ENCODE measurements around the gene TTC3. TPM values are rescaled to one million over a fixed set of nuclear protein-coding genes. Genes with fewer than 3 reads are reported as not detected.

Gene TTC3
- total RNA-seq, 1 experiment from 2014 or later: 71.9 TPM

- DNase-seq (ENCODE audit: low spot score): no peak
Measured at GRCh38 chr21:37224861-37225839, 152.1 kb downstream of the TTC3 start.

DNA sequence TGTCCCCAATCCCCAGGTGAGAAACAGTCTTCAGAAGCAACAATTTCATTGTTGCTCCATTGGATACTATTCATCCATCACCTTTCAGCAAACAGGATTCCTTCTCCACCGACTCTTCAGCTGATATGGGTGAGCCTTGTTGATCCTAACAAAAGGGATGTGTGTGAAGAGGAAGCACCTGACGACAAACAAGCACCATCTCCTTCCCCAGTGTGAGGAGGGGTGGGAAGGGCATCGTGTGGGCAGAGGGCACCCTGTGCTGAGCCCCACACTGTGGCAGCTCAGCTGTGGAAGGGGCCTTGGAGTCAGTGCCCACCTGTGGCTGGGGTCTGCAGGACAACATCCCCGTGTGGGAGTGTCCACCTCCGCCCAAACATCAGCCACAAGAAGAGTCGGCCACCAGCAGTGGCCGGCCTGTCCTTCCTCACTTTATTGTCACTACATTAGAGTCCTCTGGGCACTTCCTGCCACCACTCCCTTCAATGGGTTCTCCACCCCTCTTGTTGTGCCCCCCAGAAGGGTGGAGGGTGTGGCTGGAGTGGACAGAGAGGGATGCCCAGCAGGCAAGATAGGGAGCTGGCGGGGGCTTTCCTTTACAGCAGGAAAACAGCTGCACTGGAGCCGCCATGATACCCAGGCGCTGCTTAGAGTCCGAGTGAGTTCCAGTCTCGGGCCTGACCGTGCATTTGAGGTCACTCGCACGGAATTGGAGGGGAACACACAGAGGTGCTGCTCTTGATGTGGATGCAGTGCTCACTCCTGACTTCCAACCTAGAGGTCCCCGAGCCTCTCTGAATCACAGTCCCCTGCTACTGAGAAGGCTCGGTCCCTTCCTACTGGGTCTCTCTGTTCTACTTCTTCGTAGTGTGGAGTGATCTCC is 153.2 kb downstream of the TTC3 start:
- DNase-seq (ENCODE audit: low spot score): no peak

DNA sequence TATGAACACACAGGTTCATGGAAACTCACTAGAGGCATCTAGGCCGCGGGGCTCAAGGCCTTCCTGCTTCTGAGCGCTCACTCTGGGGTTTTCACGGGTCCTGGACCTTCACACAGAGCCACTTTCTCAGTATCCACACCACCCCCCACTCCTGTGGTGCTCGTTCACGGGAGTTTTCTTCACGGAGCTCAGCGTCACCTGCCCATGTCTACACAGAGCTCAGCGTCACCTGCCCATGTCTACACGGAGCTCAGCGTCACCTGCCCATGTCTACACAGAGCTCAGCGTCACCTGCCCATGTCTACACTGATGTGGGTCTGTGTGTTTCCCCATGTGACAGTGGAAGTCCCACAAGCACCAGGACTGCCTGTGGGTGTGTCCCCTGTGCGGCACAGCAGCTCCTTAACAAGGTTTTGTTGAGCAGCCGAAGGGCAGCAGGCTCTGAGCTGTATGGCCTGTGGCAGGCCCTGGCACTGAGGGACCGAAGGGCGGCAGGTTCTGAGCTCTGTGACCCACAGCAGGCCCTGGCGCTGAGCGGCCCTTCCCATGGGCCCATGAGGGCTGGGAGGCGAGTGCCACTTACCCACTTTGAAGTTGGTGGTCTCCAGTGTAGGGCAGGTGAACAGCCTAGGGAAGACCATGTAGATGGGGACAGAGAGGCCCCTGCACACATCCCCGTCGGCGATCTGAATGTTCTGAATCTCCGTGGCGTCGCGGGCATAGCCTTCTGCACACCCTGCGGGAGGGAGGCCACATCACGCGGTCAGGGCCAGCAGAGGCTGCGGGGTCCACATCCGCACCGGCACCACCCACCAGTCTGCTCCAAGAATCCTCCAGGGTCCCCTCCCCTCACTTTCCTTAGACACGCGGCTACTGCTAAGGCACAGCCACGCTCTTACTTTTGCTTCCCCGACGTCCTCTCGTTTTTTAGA is 154.3 kb downstream of the TTC3 start:
- no peak for DNase-seq (ENCODE audit: low spot score)

GRCh38 chr21:37228003-37228400 is 154.9 kb downstream of the TTC3 start:
- DNase-seq (ENCODE audit: low spot score): no peak

GRCh38 chr21:37230632-37231248 is 157.7 kb downstream of the TTC3 start:
- DNase-seq (ENCODE audit: low spot score): peak; percentile 1

GRCh38 chr21:37231249-37231645 is 158.2 kb downstream of the TTC3 start:
- peak; percentile 2 for DNase-seq (ENCODE audit: low spot score)

GRCh38 chr21:37231671-37232070 is 158.6 kb downstream of the TTC3 start:
- peak; percentile 2 for DNase-seq (ENCODE audit: low spot score)

- no peak for DNase-seq (ENCODE audit: low spot score)
Measured at GRCh38 chr21:37232274-37233018, 159.4 kb downstream of the TTC3 start.

GRCh38 chr21:37233551-37234146 is 160.6 kb downstream of the TTC3 start:
- DNase-seq (ENCODE audit: low spot score): peak; percentile 2

DNA sequence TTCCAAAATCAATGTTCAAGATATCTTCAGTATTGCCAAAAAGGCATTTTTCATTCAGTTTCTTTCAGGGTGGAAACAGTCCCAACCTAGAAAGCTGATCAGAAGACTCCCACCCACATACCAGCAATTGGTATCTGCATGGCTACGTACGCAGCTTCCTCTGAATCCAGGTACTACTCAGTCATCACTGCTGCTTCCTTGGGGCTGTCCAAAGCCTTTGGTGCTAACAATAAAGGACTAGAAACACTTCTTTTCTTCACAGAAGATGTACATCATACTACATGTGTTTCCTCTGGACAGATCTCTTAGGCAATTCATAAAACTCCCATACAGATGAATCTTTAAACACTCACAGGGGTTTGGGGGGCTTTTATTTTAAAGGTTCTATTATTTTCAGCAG is 164.3 kb downstream of the TTC3 start:
- DNase-seq (ENCODE audit: low spot score): no peak

DNA sequence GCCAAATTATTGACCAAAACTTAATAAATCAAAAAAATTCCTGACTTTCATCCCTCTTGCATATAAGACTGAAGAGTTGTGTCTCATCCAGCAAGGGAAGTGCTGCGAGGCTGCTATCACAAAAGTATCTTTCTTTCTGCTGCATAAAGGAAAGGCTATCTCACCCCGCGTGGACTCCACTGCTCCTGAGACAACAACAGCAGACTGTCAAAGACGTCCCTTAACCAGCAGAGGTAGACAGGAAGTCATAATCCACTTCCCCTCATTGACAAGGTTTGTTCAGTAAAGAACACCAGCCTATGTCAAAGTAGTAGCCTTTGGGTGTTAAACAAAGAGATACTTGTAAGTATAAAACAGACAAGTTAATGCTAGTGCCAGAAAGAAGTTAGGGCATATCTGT is 164.7 kb downstream of the TTC3 start:
- DNase-seq (ENCODE audit: low spot score): no peak

DNA sequence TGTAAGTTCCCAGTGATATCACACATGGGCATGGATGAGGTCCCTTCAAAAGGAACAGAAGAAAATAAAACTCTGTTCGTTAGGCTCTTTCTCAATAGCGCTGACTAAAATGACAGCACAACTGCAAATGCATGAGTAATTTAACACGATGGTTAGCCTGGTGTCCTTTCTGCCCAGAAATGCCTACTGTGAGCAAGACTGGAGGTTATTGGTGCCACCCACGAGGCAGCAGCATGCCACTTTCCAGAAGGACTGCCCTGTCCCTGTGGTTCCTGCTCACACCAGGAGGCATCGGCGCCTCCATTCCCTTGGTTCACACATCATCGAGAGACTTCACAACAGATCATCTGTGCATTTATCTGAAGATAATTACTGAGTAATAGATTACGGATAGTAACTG is 167.9 kb downstream of the TTC3 start:
- no peak for DNase-seq (ENCODE audit: low spot score)

- DNase-seq (ENCODE audit: low spot score): no peak
Measured at GRCh38 chr21:37241426-37241825, 168.4 kb downstream of the TTC3 start.

DNA sequence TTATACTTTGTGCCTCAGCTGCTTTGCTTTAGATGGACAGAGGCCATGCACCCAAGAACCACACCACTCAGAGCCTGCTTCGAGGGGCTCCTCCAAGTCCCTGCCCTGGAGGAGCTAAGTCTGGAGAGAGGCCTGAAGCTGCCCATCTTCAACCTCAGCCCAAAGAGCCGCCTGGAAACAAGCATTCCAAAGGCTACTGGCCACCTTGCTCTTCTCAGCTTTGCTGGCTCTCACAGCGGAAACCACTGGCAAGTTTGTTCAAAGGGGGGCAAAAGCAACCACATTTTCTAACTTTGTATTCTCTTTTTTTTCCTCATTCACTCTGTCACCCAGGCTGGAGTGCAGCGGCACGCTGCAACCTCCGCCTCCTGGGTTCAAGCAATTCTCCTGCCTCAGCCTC is 170.9 kb downstream of the TTC3 start:
- DNase-seq (ENCODE audit: low spot score): no peak

DNA sequence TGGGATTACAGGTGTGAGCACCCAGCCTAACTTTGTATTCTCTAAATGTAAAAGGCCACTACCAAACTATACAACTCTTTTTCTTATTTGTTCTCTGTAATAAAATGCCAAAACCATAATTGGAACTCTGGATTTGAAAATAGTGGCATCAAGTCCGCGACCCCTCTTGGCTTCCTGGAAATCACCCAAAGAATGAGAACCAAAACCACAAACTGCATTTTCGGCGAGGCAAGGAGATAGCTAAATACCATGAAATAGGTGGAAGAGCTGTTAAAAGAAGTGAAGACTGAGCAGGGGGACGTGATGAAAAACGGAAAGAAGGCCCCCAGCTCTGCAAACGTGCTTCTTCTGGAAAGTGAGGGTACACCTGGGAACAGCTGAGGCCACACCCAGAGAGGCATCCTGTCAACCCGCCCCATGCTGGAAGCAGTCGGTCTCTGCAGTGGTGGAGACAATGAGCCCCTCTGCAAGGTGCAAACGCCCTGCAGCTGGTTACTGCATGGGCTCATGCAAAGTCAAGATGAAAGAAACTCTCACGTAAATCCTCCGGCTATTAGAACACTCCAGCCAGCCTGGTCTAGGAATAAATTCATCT is 171.5 kb downstream of the TTC3 start:
- no peak for DNase-seq (ENCODE audit: low spot score)

DNA sequence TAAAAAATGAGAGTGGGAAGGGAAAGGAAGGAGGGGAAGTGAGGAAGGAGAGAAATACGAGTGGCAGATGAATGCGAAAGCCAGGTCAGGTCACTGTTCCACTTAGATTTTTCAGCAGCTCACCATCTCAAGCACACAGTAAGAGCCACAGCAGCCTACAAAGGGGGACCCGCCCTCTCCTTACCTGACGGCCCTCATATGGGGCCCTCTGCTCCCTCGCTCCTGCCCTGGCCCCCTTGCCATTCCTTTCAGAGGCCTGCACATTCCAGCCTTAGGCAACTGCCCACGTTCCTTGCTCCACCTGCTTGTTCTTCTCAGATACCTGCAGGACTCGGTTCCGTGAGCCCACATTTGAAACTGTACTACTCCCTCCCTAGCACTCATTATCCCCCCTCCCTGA is 172.1 kb downstream of the TTC3 start:
- no peak for DNase-seq (ENCODE audit: low spot score)

DNA sequence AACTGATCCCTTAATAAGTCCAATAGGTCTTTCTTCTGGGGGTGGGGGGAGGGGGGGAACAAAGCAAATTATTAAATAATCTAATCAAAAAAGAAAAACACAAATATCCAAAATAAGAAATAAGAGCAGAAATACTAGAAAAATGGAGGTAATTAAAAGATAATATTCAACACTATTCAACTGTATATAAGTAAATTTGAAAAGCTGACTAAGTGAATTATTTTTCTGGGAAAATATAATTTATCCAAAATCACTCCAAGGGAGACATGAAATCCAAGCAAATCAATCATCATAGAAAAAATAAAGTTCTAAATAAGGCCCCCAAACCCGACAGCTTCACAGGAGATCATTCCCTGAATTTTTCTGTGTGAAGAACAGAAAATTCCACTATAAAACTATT is 175.2 kb downstream of the TTC3 start:
- DNase-seq (ENCODE audit: low spot score): no peak

- no peak for DNase-seq (ENCODE audit: low spot score)
Measured at GRCh38 chr21:37249112-37249904, 176.3 kb downstream of the TTC3 start.

DNA sequence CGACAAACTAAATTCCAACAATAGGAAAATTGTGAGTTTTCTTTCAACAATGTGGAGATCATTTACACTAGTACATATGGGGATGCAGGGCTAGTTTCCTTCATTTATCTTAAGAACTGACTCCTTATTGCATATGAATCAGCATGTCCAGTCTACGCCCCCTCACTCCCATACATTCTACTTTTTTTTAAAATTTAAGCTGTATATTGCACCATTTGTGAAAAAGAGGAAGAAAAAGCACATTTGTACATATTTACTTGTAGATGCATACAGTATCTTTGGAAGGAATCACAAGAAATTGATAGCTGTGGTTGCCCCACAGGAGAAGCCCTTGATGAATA is 178.2 kb downstream of the TTC3 start:
- no peak for DNase-seq (ENCODE audit: low spot score)

Measured in H4 (cell line).